OCI-LY7 (cell line): ENCODE data around the gene BCL2L13.

ENCODE experiments used
- EZH2phosphoT487 ChIP-seq: fragments of 200-600 bp; sonication (generic); IDR thresholded peaks from 2 replicates; pipeline ENCODE4 v1.6.1; 2018; ENCODE audit warnings: low read depth, borderline replicate concordance, mild to moderate bottlenecking, mixed run types, antibody characterized with exemption, low read length, moderate library complexity, mixed read lengths
- TF ChIP-seq, protein P1 (sequence below): fragments of 200-600 bp; sonication (generic); conservative IDR thresholded peaks from 2 replicates; pipeline ENCODE4 v1.5.1; 2014; ENCODE audit warnings: mild to moderate bottlenecking, antibody characterized with exemption, low read length, moderate library complexity, mixed read lengths

DNA sequence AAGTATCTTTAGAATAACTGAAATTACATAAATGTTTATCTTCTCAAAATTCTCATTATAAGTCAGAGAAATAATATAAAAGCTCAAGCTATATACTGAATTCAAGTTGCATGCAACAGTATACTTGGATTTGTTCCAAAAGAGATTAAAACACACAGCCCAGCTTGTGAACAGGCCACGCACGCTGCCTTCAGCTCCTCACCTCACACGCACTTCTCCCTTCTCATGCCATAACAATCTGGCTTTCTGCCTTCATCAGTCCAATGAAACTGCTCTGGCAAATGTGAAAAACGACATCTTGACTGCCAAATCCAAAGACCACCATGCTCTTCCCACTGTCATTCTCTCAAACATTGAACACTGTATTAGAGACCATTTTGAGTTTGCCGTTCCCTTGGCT lies 32.1 kb upstream of the BCL2L13 start:
- TF ChIP-seq, protein P1, sequence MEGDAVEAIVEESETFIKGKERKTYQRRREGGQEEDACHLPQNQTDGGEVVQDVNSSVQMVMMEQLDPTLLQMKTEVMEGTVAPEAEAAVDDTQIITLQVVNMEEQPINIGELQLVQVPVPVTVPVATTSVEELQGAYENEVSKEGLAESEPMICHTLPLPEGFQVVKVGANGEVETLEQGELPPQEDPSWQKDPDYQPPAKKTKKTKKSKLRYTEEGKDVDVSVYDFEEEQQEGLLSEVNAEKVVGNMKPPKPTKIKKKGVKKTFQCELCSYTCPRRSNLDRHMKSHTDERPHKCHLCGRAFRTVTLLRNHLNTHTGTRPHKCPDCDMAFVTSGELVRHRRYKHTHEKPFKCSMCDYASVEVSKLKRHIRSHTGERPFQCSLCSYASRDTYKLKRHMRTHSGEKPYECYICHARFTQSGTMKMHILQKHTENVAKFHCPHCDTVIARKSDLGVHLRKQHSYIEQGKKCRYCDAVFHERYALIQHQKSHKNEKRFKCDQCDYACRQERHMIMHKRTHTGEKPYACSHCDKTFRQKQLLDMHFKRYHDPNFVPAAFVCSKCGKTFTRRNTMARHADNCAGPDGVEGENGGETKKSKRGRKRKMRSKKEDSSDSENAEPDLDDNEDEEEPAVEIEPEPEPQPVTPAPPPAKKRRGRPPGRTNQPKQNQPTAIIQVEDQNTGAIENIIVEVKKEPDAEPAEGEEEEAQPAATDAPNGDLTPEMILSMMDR = no peak
- TF ChIP-seq EZH2phosphoT487 = no peak
